Colonic mucosa (tissue), 4 donors: ENCODE results near the gene CLEC4G. TPM values are rescaled to one million over a fixed set of nuclear protein-coding genes. Genes with fewer than 3 reads are reported as not detected.

ENCODE experiments used
- DNase-seq: peaks from one replicate; pipeline ENCODE4 v3.0.0-alpha.2; 2020
- H3K27ac ChIP-seq: fragments of 200-600 bp; one replicate; pipeline ENCODE4 v1.8.0; 2021
- H3K27me3 ChIP-seq: fragments of 200-600 bp; one replicate; pipeline ENCODE4 v1.8.0; 2021
- H3K36me3 ChIP-seq: fragments of 200-600 bp; one replicate; pipeline ENCODE4 v1.8.0; 2021
- H3K4me1 ChIP-seq: fragments of 200-600 bp; one replicate; pipeline ENCODE4 v1.8.0; 2021; ENCODE audit warnings: mild to moderate bottlenecking
- H3K4me3 ChIP-seq: fragments of 200-600 bp; one replicate; pipeline ENCODE4 v1.8.0; 2021
- H3K9ac ChIP-seq, 2 donors: one replicate each; pipeline ENCODE4 v1.7.0; 2013; ENCODE audit warnings: control low read depth in 2 of 2, low read depth in 2 of 2, low read length in 2 of 2
- H3K9me3 ChIP-seq: fragments of 200-600 bp; one replicate; pipeline ENCODE4 v1.8.0; 2021
- CTCF ChIP-seq: fragments of 200-600 bp; IDR thresholded peaks from one replicate; pipeline ENCODE4 v1.8.0; 2022; ENCODE audit warnings: antibody characterized with exemption, mild to moderate bottlenecking
- intact Hi-C: fragments of 100-400 bp; cut with DNase I; formaldehyde crosslinking; loops from one replicate; pipeline ENCODE4 v1.14.1; 2022
- total RNA-seq, 2 donors: library from RNA; stranded (reverse); fragmentation: NEBNext Ultra II Directional in 1 of 2; extraction: Animal tissue kit (Norgen Biotek cat#: 25700) in 1 of 2; gene quantifications; one replicate each; pipeline ENCODE4 v1.2.1, GENCODE V29; 2021
- donor health status: healthy.
- donor health status: DM: no; HTN: no; CAD: no.
- donor health status: DM: no; HTN: no; CAD: no.

The CLEC4G gene
- total RNA-seq, 2 donors from 2014 or later: 0.17 to 0.53 TPM

- Histone ChIP-seq H3K4me3 (no peak overlapping the region), H3K9ac (no peak overlapping the region), H3K36me3 (no peaks in the 10 kb centered on the region), H3K27me3 (no peaks in the 10 kb centered on the region), H3K27ac (no peak overlapping the region), H3K9me3 (no peaks in the 10 kb centered on the region), H3K4me1 (no peaks in the 10 kb centered on the region)
- TF ChIP-seq CTCF: no peak
- intact Hi-C loops: no loop called here
- no peak for DNase-seq
Measured at GRCh38 chr19:7710616-7711015, 21.3 kb downstream of the CLEC4G start.

GRCh38 chr19:7709932-7710460, 21.9 kb downstream of the CLEC4G start:
- intact Hi-C loops: no loop called here

GRCh38 chr19:7706955-7707456, 24.9 kb downstream of the CLEC4G start:
- Histone ChIP-seq H3K4me1 (no peaks in the 10 kb centered on the region), H3K27ac (no peak overlapping the region), H3K9me3 (no peaks in the 10 kb centered on the region), H3K4me3 (no peak overlapping the region), H3K27me3 (no peaks in the 10 kb centered on the region), H3K36me3 (no peaks in the 10 kb centered on the region), H3K9ac (no peak overlapping the region)
- DNase-seq: no peak
- TF ChIP-seq CTCF: no peak
- intact Hi-C loops: no loop called here

More at GRCh38 chr19:7709932-7710460, 21.9 kb downstream of the CLEC4G start:
- DNase-seq: no peak
- H3K36me3 ChIP-seq: no peaks in the 10 kb centered on the region
- H3K9me3 ChIP-seq: no peaks in the 10 kb centered on the region
- no peak for TF ChIP-seq CTCF
- H3K27me3 ChIP-seq: no peaks in the 10 kb centered on the region
- H3K4me1 ChIP-seq: no peaks in the 10 kb centered on the region
- H3K9ac ChIP-seq: no peak overlapping the region
- H3K27ac ChIP-seq: no peak overlapping the region
- H3K4me3 ChIP-seq: no peak overlapping the region

GRCh38 chr19:7706188-7706954, 25.5 kb downstream of the CLEC4G start:
- Histone ChIP-seq H3K9ac (peak overlapping the region in 1 of 2 donors; percentile 14), H3K4me3 (no peak overlapping the region), H3K27me3 (no peaks in the 10 kb centered on the region), H3K36me3 (no peaks in the 10 kb centered on the region), H3K4me1 (no peaks in the 10 kb centered on the region), H3K9me3 (no peaks in the 10 kb centered on the region), H3K27ac (peak overlapping the region; percentile 32)
- DNase-seq: no peak
- TF ChIP-seq CTCF: no peak
- intact Hi-C loops: no loop called here

GRCh38 chr19:7705387-7706187, 26.3 kb downstream of the CLEC4G start:
- peak; percentile 40 for DNase-seq
- intact Hi-C loops: no loop called here
- no peaks in the 10 kb centered on the region for H3K27me3 ChIP-seq
- no peak overlapping the region for H3K9ac ChIP-seq
- no peaks in the 10 kb centered on the region for H3K36me3 ChIP-seq
- no peaks in the 10 kb centered on the region for H3K9me3 ChIP-seq
- no peak for TF ChIP-seq CTCF
- H3K27ac ChIP-seq: peak overlapping the region; percentile 32
- H3K4me3 ChIP-seq: no peak overlapping the region
- H3K4me1 ChIP-seq: no peaks in the 10 kb centered on the region
